Mesendoderm (in vitro differentiated cells): Measurements from ENCODE around the gene GSTA2.
A peak's percentile ranks its signal among the peaks of the same experiment; 100 is the strongest.
"Not testable (repeated sequence)": the region's sequence is repeated elsewhere in the genome, so short reads cannot be mapped to it uniquely, and the experiment has no call there.

Experiments used
- DNase-seq: peaks from one replicate; pipeline ENCODE4 v3.0.0; 2013
- H2AK5ac ChIP-seq: 2 replicates; pipeline ENCODE4 v1.6.1; 2013; ENCODE audit warnings: low read length, inconsistent platforms
- H2BK120ac ChIP-seq: 2 replicates; pipeline ENCODE4 v1.6.1; 2013; ENCODE audit warnings: low read depth, mild to moderate bottlenecking, low read length, moderate library complexity, mixed read lengths
- H2BK15ac ChIP-seq: replicated peaks from 2 replicates; pipeline ENCODE4 v1.6.1; 2013; ENCODE audit warnings: low read depth, mild to moderate bottlenecking, moderate library complexity
- H2BK5ac ChIP-seq: 2 replicates; pipeline ENCODE4 v1.6.1; 2013; ENCODE audit warnings: low read length, inconsistent platforms
- H3K18ac ChIP-seq: 2 replicates; pipeline ENCODE4 v1.6.1; 2013; ENCODE audit warnings: mild to moderate bottlenecking, low read length, mixed read lengths
- H3K23ac ChIP-seq: one replicate; pipeline ENCODE4 v1.6.1; 2013; ENCODE audit warnings: low read length
- H3K27ac ChIP-seq: 2 replicates; pipeline ENCODE4 v1.5.1; 2013; ENCODE audit warnings: low read depth, mild to moderate bottlenecking, inconsistent platforms, low read length, moderate library complexity
- H3K27me3 ChIP-seq: 2 replicates; pipeline ENCODE4 v1.6.1; 2013; ENCODE audit warnings: low read length, control low read depth, mild to moderate bottlenecking, inconsistent platforms; ENCODE audit not compliant: insufficient read depth, poor library complexity
- H3K36me3 ChIP-seq: 2 replicates; pipeline ENCODE4 v1.6.1; 2013; ENCODE audit warnings: low read length, inconsistent platforms; ENCODE audit not compliant: control insufficient read depth, insufficient read depth
- H3K4ac ChIP-seq: one replicate; pipeline ENCODE4 v1.6.1; 2013; ENCODE audit warnings: low read depth, mild to moderate bottlenecking, low read length, moderate library complexity
- H3K4me1 ChIP-seq: 2 replicates; pipeline ENCODE4 v1.6.1; 2013; ENCODE audit warnings: low read depth, low read length, inconsistent platforms; ENCODE audit not compliant: control insufficient read depth
- H3K4me2 ChIP-seq: 2 replicates; pipeline ENCODE4 v1.6.1; 2013; ENCODE audit warnings: low read length
- H3K4me3 ChIP-seq: 2 replicates; pipeline ENCODE4 v1.5.1; 2013; ENCODE audit warnings: mild to moderate bottlenecking, low read length
- H3K56ac ChIP-seq: one replicate; pipeline ENCODE4 v1.6.1; 2013; ENCODE audit warnings: low read length
- H3K79me1 ChIP-seq: 2 replicates; pipeline ENCODE4 v1.6.1; 2013; ENCODE audit warnings: low read length, inconsistent platforms
- H3K79me2 ChIP-seq: 2 replicates; pipeline ENCODE4 v1.6.1; 2013; ENCODE audit warnings: mild to moderate bottlenecking, low read length; ENCODE audit not compliant: control insufficient read depth, insufficient read depth
- H3K9ac ChIP-seq: 2 replicates; pipeline ENCODE4 v1.6.1; 2013; ENCODE audit warnings: low read length, inconsistent platforms
- H4K5ac ChIP-seq: one replicate; pipeline ENCODE4 v1.6.1; 2013; ENCODE audit warnings: low read length
- H4K8ac ChIP-seq: one replicate; pipeline ENCODE4 v1.6.1; 2013; ENCODE audit warnings: low read depth, mild to moderate bottlenecking, control low read depth, low read length, moderate library complexity
- WGBS: extraction: QIAGEN DNeasy Blood & Tissue Kit; methylation state at CpG from one replicate; pipeline ENCODE4 v1.1.7; 2013; ENCODE audit warnings: low lambda C conversion rate, missing lambda C conversion rate; ENCODE audit not compliant: insufficient coverage; ENCODE audit errors: extremely low coverage; 5-methylcytosine and 5-hydroxymethylcytosine counted together

Gene GSTA2

DNA sequence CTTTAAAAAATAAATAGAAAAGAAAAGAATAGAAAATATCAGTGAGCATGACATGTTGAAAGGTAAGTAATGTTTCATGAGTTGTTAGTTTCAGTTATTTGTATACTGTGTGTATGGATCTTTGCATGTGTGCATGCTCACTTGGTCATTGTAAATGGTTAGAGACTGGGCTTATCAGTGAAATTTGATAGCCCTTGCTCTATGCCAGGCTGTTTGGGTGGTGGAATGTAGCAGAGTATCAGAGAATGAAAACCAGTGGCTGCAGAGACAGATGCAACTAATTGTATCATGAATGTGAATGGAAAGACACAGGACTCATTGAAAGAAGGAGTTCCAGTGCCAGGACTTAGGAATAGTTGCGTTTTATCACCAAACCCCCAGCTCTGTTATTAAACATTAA, 4.2 kb downstream of the GSTA2 start:
- no peaks in the 10 kb centered on the region for H3K36me3 ChIP-seq
- no peak overlapping the region for H4K8ac ChIP-seq
- peak; percentile 46 for DNase-seq
- H2BK5ac ChIP-seq: no peak overlapping the region
- no peaks in the 10 kb centered on the region for H3K79me1 ChIP-seq
- WGBS: no CpG with 5 or more reads among the region's 1 CpG
- H2BK120ac ChIP-seq: no peak overlapping the region
- H3K9ac ChIP-seq: no peak overlapping the region
- H4K5ac ChIP-seq: no peak overlapping the region
- H2BK15ac ChIP-seq: no peak overlapping the region
- no peak overlapping the region for H3K27ac ChIP-seq
- H3K56ac ChIP-seq: no peak overlapping the region
- H3K18ac ChIP-seq: no peak overlapping the region
- no peak overlapping the region for H3K4me3 ChIP-seq
- H3K4me2 ChIP-seq: no peak overlapping the region
- H3K4ac ChIP-seq: no peak overlapping the region
- H3K4me1 ChIP-seq: no peaks in the 10 kb centered on the region
- no peak overlapping the region for H3K23ac ChIP-seq
- H2AK5ac ChIP-seq: no peak overlapping the region
- no peaks in the 10 kb centered on the region for H3K79me2 ChIP-seq
- no peaks in the 10 kb centered on the region for H3K27me3 ChIP-seq

DNA sequence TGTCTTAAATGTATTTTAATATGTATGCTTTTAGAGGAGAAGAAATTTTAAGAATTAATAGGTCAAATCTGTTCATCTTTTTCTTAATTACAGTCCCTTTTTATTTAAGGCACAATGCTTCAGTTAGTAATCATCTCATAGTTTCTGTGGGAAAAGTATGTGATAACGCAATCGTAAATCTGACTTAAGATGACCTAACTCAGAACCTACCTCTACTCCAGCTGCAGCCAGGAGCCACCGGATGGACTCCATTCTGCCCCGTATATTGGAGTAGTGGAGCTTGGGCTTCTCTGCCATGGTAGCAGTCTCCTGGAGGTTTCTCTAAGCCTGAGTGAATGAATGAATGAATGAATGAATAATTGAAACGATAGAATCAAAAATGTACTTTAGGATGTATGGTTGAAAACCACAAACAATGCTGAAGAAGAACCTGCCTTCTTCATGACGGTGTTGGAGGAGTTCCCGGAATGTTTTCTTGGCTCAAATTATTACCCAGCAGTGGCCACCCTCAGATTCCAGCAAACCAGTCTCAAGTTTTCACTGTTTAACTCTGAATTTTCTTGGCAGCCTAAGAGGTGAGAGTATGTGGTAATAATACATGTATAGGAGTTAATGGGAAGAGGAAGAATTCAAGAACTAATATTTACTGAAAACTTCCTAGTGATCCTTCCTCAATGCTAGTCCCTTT, 5.5 kb downstream of the GSTA2 start:
- H3K79me2 ChIP-seq, H2BK5ac ChIP-seq, H3K56ac ChIP-seq, H3K4me2 ChIP-seq, H3K4me1 ChIP-seq, H3K4me3 ChIP-seq, H2AK5ac ChIP-seq, H4K8ac ChIP-seq, DNase-seq, H3K27me3 ChIP-seq, H3K9ac ChIP-seq, H3K23ac ChIP-seq, H3K4ac ChIP-seq, H3K36me3 ChIP-seq, H2BK15ac ChIP-seq, H3K27ac ChIP-seq, H4K5ac ChIP-seq, H2BK120ac ChIP-seq, H3K79me1 ChIP-seq, H3K18ac ChIP-seq: not testable (repeated sequence)
- WGBS: no CpG with 5 or more reads among the region's 7 CpGs

DNA sequence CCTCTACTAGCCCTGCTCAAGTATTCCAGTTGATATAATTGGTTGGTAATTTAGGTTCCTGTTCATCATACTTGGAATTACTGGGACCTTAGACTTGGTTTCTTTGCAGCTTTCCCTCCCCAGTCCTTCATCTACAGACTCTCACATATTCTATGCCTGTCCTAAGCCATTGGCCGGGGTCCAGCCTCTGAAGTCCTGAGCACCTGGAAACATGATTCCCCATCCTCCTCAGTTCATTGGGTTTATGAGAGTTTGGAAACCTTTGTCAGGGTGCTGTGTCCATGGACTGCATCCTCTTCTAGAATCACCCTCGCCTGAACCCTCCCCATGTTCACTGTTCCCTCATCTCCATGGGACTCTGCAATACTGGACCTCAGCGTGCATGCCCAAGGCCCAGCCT, 8.8 kb downstream of the GSTA2 start:
- Histone ChIP-seq H2BK120ac (no peak overlapping the region), H3K4me2 (no peak overlapping the region), H3K4me3 (no peak overlapping the region), H3K4me1 (no peaks in the 10 kb centered on the region), H3K9ac (no peak overlapping the region), H3K79me2 (no peaks in the 10 kb centered on the region), H3K4ac (no peak overlapping the region), H3K36me3 (no peaks in the 10 kb centered on the region), H3K18ac (no peak overlapping the region), H3K27ac (no peak overlapping the region), H2AK5ac (no peak overlapping the region), H3K23ac (no peak overlapping the region), H4K8ac (no peak overlapping the region), H3K56ac (no peak overlapping the region), H3K79me1 (no peaks in the 10 kb centered on the region), H3K27me3 (no peaks in the 10 kb centered on the region), H2BK5ac (no peak overlapping the region), H2BK15ac (no peak overlapping the region), H4K5ac (no peak overlapping the region)
- DNase-seq: no peak
- WGBS: no CpG with 5 or more reads among the region's 3 CpGs

DNA sequence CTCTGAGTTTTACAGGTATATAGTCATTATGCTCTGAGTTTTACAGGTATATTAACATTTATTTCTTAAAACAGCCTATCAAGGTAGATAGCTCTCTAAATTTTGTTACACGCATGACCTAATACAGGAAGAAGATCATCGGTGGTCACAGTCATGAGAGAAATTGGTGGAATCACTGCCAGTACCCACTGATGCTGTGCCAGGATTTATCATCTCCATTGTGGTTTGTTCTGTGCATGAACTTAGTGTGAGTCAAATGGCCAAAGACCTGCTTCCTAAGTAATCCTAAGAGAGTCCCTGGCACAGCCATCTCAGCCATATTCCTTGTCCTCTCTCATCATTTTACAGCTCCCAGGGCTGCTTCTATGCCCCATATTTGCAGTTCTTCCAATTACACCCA, 10.1 kb downstream of the GSTA2 start:
- not testable (repeated sequence) for H3K27ac ChIP-seq, H3K27me3 ChIP-seq, H3K56ac ChIP-seq, H3K23ac ChIP-seq, H2AK5ac ChIP-seq, H3K4ac ChIP-seq, H4K5ac ChIP-seq, H3K4me2 ChIP-seq, H3K4me3 ChIP-seq, DNase-seq, H3K9ac ChIP-seq, H3K4me1 ChIP-seq, H3K36me3 ChIP-seq, H4K8ac ChIP-seq, H3K18ac ChIP-seq, H2BK120ac ChIP-seq, H2BK5ac ChIP-seq, H3K79me1 ChIP-seq, H2BK15ac ChIP-seq, H3K79me2 ChIP-seq
- WGBS: no CpG with 5 or more reads among the region's 2 CpGs

DNA sequence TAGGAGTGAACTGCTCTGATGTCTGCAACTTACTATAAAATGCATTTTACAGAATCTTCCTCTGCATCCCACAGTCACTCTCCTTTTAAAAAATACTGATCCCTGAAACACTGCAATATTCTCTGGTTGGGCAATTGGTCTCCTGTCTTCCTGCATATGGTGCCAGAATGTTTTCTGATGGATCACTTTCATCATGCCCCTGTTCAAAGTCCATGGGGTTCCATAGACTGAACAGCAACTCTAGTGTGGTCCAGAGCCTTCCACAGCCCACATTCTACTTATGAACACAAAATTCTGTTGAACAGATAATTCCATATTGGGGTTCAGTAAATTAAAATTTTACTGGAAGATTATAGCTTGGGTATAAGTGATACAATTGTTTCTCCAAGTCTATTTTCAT, 11.0 kb downstream of the GSTA2 start:
- Histone ChIP-seq H2BK120ac (no peak overlapping the region), H3K4me3 (no peak overlapping the region), H3K9ac (no peak overlapping the region), H3K36me3 (no peaks in the 10 kb centered on the region), H2BK5ac (no peak overlapping the region), H3K4me1 (no peaks in the 10 kb centered on the region), H3K79me1 (no peaks in the 10 kb centered on the region), H3K56ac (no peak overlapping the region), H4K8ac (no peak overlapping the region), H2BK15ac (no peak overlapping the region), H4K5ac (no peak overlapping the region), H3K23ac (no peak overlapping the region), H2AK5ac (no peak overlapping the region), H3K27ac (no peak overlapping the region), H3K79me2 (no peaks in the 10 kb centered on the region), H3K18ac (no peak overlapping the region), H3K4me2 (no peak overlapping the region), H3K4ac (no peak overlapping the region), H3K27me3 (no peaks in the 10 kb centered on the region)
- DNase-seq: no peak

DNA sequence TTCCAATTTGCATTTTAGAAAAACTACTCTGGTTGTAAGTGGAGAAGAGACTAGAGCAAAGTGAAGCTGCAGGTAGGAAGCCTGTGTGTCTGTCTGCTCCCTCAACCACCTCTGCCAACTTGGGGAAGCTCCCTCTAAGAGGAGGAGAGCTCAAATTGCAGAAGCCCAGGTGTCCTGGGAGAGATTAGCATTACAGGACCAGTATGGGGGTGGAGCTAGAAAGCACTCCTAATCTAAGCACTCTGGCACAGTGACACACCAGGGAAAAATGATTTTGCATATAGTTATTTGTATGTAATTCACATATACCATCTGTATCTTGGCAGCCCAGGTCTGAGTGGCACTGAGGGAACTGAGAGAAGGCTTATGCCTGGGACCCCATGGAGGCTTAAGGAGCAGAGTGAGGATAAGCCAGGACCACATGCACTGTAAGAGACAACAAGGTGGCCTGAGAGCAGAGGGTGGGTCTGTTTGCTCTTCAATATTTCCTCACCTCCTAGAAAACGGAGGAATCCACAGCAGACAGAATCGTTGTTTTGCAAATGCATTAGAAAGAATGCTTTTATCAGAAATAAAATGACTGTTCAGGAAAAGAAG, 13.6 kb downstream of the GSTA2 start:
- Histone ChIP-seq H3K18ac (no peak overlapping the region), H3K4me1 (no peaks in the 10 kb centered on the region), H3K27me3 (no peaks in the 10 kb centered on the region), H3K4ac (no peak overlapping the region), H4K8ac (no peak overlapping the region), H3K79me1 (no peaks in the 10 kb centered on the region), H2AK5ac (no peak overlapping the region), H3K4me2 (no peak overlapping the region), H3K79me2 (no peaks in the 10 kb centered on the region), H2BK5ac (no peak overlapping the region), H4K5ac (no peak overlapping the region), H3K56ac (no peak overlapping the region), H2BK15ac (no peak overlapping the region), H3K27ac (no peak overlapping the region), H3K4me3 (no peak overlapping the region), H3K9ac (no peak overlapping the region), H3K36me3 (no peaks in the 10 kb centered on the region), H2BK120ac (no peak overlapping the region), H3K23ac (no peak overlapping the region)
- no peak for DNase-seq
- WGBS: no CpG with 5 or more reads among the region's 2 CpGs
